HepG2 (cell line): Measurements from ENCODE around the gene LRP5. TPM values are rescaled to one million over a fixed set of nuclear protein-coding genes. Genes with fewer than 3 reads are reported as not detected.

ENCODE experiments used
- CTCF ChIP-seq: sonication (generic); formaldehyde crosslinking; IDR thresholded peaks from 2 replicates; pipeline ENCODE4 v1.5.0; 2020; ENCODE audit warnings: mild to moderate bottlenecking, missing genetic modification reagents, moderate library complexity
- HNF4A ChIP-seq: sonication (generic); formaldehyde crosslinking; IDR thresholded peaks from 2 replicates; pipeline ENCODE4 v1.4.0; 2020; ENCODE audit warnings: missing genetic modification reagents
- HNRNPLL ChIP-seq: fragments of 200-400 bp; formaldehyde crosslinking; IDR thresholded peaks from 2 replicates; pipeline ENCODE4 v1.6.1; 2017; ENCODE audit warnings: mild to moderate bottlenecking, low read depth, low read length; ENCODE audit not compliant: poor library complexity, severe bottlenecking
- LBX2 ChIP-seq: sonication (generic); formaldehyde crosslinking; IDR thresholded peaks from 2 replicates; pipeline ENCODE4 v1.5.0; 2020; ENCODE audit warnings: missing genetic modification reagents, mild to moderate bottlenecking, borderline replicate concordance
- MYC ChIP-seq: sonication (generic); formaldehyde crosslinking; IDR thresholded peaks from 2 replicates; pipeline ENCODE4 v1.9.0; 2021; ENCODE audit warnings: missing genetic modification reagents, borderline replicate concordance
- NFKBIZ ChIP-seq: IDR thresholded peaks from 2 replicates; pipeline ENCODE4 v1.6.1; 2018; ENCODE audit warnings: missing genetic modification reagents, missing compliant biosample characterization
- RXRB ChIP-seq: IDR thresholded peaks from 2 replicates; pipeline ENCODE4 v1.6.1; 2016; ENCODE audit warnings: borderline replicate concordance, missing genetic modification reagents, missing compliant biosample characterization
- ZC3H13 ChIP-seq: sonication (generic); formaldehyde crosslinking; IDR thresholded peaks from 2 replicates; pipeline ENCODE4 v1.8.1; 2023; ENCODE audit warnings: mild to moderate bottlenecking, missing genetic modification reagents, moderate library complexity
- ZFP91 ChIP-seq: sonication (generic); formaldehyde crosslinking; IDR thresholded peaks from 2 replicates; pipeline ENCODE4 v1.9.0; 2022; ENCODE audit warnings: missing genetic modification reagents, mild to moderate bottlenecking, borderline replicate concordance
- ZNF318 ChIP-seq: sonication (generic); formaldehyde crosslinking; IDR thresholded peaks from 2 replicates; pipeline ENCODE4 v1.4.0; 2020; ENCODE audit warnings: mild to moderate bottlenecking, missing genetic modification reagents
- ZNF609 ChIP-seq: sonication (generic); formaldehyde crosslinking; IDR thresholded peaks from 2 replicates; pipeline ENCODE4 v1.4.0; 2020; ENCODE audit warnings: mild to moderate bottlenecking, missing genetic modification reagents, borderline replicate concordance
- polyA plus RNA-seq, 8 experiments: library from polyadenylated mRNA; depleted of rRNA in 3 of 8; stranded (reverse) in 7 of 8; unstranded in 1 of 8; fragments of >200 nt; fragmentation: Illumina TruSeq in 4 of 8; extraction: Trizol in 4 of 8; gene quantifications; 2 replicates each; pipeline versions ENCODE4 v1.2.1 to v1.2.3, GENCODE V29; 2011 to 2016; ENCODE audit warnings: low read depth in 4 of 8, missing spikeins in 1 of 8, mixed read lengths in 1 of 8; ENCODE audit not compliant: insufficient read depth in 1 of 8
- total RNA-seq, 5 experiments: library from RNA; depleted of rRNA; stranded (reverse); fragments of >200 nt; fragmentation: Illumina TruSeq; extraction: Trizol; gene quantifications; 2 replicates each; pipeline ENCODE4 v1.2.3, GENCODE V29; 2016; ENCODE audit warnings: low read depth in 1 of 5

LRP5 gene
- total and polyA plus RNA-seq, 2 of the 13 experiments (the other 11 are each of a cell fraction or from before 2014, with no cell fraction given): 40.4 to 64.0 TPM

GRCh38 chr11:68343761-68344256 is 31.4 kb downstream of the LRP5 start (continued):
- TF ChIP-seq ZNF609 (peak; percentile 45; the same call in 1 of the 2 replicates), HNF4A (CRISPR knock-in tag) (peak; percentile 77), ZC3H13 (CRISPR knock-in tag) (no peak), MYC (peak; percentile 16; the same call in 1 of the 2 replicates), RXRB (peak; percentile 63; the same call in 1 of the 2 replicates), ZNF318 (CRISPR knock-in tag) (no peak), HNRNPLL (no peak), NFKBIZ (no peak), ZFP91 (CRISPR knock-in tag) (no peak; the same call in 1 of the 2 replicates), LBX2 (CRISPR knock-in tag) (no peak), CTCF (peak; percentile 17; the same call in 1 of the 2 replicates)
